Vagina (tissue), 2 donors: ENCODE measurements around the gene DLL4.

Experiments used
- CTCF ChIP-seq, 3 experiments: fragments of 450-650 bp in 2 of 3; fragments of 200-600 bp in 1 of 3; sonication (generic) in 1 of 3; IDR thresholded peaks; one replicate each; pipeline ENCODE4 v1.5.1; 2017 to 2019; ENCODE audit warnings: antibody characterized with exemption in 3 of 3, mild to moderate bottlenecking in 2 of 3, moderate library complexity in 2 of 3
- POLR2A ChIP-seq, 2 donors: fragments of 450-650 bp; IDR thresholded peaks; one replicate each; pipeline ENCODE4 v1.6.1; 2017; ENCODE audit warnings: antibody characterized with exemption in 2 of 2, mild to moderate bottlenecking in 2 of 2, moderate library complexity in 2 of 2
- POLR2AphosphoS5 ChIP-seq, 2 donors: sonication (generic); formaldehyde crosslinking; IDR thresholded peaks; one replicate each; pipeline ENCODE4 v1.9.0; 2017; ENCODE audit warnings: antibody characterized with exemption in 2 of 2, mild to moderate bottlenecking in 2 of 2, low read depth in 1 of 2; ENCODE audit not compliant: insufficient read depth in 1 of 2

- no peak for TF ChIP-seq CTCF (IDR thresholded peaks at IDR 0.05)
- no peak for TF ChIP-seq POLR2A (IDR thresholded peaks at IDR 0.05)
- TF ChIP-seq POLR2AphosphoS5 (IDR thresholded peaks at IDR 0.05; ENCODE audit: insufficient read depth in 1 of 2, low read depth in 1 of 2) = no peak
Measured at GRCh38 chr15:40932156-40932555, 3.0 kb downstream of the DLL4 start.
